ENCODE results near the gene UGT1A9. TPM values are rescaled to one million over a fixed set of nuclear protein-coding genes. Genes with fewer than 3 reads are reported as not detected.

The UGT1A9 gene
- total and polyA plus RNA-seq, 2 of the 13 experiments (the other 11 are each of a cell fraction or from before 2014, with no cell fraction given): 0.07 TPM; not detected in 1

DNA sequence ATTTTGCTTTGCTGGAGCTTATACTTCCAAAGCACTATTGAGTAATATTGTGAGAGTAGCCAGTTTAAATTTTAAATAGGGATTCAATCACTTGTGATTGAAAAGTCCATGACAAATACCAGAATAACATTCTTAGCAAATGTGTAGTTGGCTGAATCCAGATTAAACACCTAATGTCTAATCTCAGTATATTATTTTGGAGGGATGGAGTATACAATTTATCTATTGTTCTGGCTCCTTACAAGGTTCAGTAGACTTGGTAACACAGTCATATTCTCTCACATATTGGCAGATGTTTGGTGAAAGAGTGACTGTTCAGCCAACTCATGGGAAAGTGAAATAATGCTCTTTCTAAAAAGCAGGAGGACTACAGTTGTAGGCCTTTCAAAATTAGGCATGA is 2.2 kb downstream of the UGT1A9 start (continued):
- TF ChIP-seq, protein P1, sequence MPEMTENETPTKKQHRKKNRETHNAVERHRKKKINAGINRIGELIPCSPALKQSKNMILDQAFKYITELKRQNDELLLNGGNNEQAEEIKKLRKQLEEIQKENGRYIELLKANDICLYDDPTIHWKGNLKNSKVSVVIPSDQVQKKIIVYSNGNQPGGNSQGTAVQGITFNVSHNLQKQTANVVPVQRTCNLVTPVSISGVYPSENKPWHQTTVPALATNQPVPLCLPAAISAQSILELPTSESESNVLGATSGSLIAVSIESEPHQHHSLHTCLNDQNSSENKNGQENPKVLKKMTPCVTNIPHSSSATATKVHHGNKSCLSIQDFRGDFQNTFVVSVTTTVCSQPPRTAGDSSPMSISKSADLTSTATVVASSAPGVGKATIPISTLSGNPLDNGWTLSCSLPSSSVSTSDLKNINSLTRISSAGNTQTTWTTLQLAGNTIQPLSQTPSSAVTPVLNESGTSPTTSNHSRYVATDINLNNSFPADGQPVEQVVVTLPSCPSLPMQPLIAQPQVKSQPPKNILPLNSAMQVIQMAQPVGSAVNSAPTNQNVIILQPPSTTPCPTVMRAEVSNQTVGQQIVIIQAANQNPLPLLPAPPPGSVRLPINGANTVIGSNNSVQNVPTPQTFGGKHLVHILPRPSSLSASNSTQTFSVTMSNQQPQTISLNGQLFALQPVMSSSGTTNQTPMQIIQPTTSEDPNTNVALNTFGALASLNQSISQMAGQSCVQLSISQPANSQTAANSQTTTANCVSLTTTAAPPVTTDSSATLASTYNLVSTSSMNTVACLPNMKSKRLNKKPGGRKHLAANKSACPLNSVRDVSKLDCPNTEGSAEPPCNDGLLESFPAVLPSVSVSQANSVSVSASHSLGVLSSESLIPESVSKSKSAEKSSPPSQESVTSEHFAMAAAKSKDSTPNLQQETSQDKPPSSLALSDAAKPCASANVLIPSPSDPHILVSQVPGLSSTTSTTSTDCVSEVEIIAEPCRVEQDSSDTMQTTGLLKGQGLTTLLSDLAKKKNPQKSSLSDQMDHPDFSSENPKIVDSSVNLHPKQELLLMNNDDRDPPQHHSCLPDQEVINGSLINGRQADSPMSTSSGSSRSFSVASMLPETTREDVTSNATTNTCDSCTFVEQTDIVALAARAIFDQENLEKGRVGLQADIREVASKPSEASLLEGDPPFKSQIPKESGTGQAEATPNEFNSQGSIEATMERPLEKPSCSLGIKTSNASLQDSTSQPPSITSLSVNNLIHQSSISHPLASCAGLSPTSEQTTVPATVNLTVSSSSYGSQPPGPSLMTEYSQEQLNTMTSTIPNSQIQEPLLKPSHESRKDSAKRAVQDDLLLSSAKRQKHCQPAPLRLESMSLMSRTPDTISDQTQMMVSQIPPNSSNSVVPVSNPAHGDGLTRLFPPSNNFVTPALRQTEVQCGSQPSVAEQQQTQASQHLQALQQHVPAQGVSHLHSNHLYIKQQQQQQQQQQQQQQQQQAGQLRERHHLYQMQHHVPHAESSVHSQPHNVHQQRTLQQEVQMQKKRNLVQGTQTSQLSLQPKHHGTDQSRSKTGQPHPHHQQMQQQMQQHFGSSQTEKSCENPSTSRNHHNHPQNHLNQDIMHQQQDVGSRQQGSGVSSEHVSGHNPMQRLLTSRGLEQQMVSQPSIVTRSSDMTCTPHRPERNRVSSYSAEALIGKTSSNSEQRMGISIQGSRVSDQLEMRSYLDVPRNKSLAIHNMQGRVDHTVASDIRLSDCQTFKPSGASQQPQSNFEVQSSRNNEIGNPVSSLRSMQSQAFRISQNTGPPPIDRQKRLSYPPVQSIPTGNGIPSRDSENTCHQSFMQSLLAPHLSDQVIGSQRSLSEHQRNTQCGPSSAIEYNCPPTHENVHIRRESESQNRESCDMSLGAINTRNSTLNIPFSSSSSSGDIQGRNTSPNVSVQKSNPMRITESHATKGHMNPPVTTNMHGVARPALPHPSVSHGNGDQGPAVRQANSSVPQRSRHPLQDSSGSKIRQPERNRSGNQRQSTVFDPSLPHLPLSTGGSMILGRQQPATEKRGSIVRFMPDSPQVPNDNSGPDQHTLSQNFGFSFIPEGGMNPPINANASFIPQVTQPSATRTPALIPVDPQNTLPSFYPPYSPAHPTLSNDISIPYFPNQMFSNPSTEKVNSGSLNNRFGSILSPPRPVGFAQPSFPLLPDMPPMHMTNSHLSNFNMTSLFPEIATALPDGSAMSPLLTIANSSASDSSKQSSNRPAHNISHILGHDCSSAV (CRISPR knock-in tag; IDR thresholded peaks at IDR 0.05; ENCODE audit: borderline replicate concordance): no peak
- TF ChIP-seq GABPB1 (CRISPR knock-in tag; IDR thresholded peaks at IDR 0.05) (no peak), ZSCAN20 (CRISPR knock-in tag; IDR thresholded peaks at IDR 0.05; ENCODE audit: borderline replicate concordance) (no peak), RBAK (CRISPR knock-in tag; IDR thresholded peaks at IDR 0.05) (no peak), NFRKB (IDR thresholded peaks at IDR 0.05) (no peak), ZNF75D (CRISPR knock-in tag; IDR thresholded peaks at IDR 0.05; ENCODE audit: borderline replicate concordance) (no peak), TEAD3 (CRISPR knock-in tag; optimal IDR thresholded peaks at IDR 0.05; ENCODE audit: borderline replicate concordance) (no peak), NFIB (CRISPR knock-in tag; IDR thresholded peaks at IDR 0.05; ENCODE audit: borderline replicate concordance) (no peak), ZFP37 (CRISPR knock-in tag; IDR thresholded peaks at IDR 0.05; ENCODE audit: borderline replicate concordance) (no peak), TFE3 (CRISPR knock-in tag; IDR thresholded peaks at IDR 0.05) (no peak), ZNF737 (CRISPR knock-in tag; IDR thresholded peaks at IDR 0.05; ENCODE audit: borderline replicate concordance) (no peak), HNRNPLL (IDR thresholded peaks at IDR 0.05; ENCODE audit: low read depth, low read length, poor library complexity, severe bottlenecking) (no peak)
- TF ChIP-seq, protein P2, sequence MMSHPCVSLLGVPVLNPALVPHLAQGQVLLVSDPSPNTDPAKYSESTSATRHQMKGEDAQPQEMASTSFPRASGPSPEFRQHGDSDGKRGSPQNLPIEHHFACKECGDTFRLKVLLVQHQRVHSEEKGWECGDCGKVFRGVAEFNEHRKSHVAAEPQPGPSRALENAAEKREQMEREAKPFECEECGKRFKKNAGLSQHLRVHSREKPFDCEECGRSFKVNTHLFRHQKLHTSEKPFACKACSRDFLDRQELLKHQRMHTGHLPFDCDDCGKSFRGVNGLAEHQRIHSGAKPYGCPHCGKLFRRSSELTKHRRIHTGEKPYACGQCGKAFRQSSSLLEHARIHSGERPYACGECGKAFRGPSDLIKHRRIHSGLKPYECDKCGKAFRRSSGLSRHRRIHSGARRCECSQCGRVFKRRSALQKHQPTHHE (CRISPR knock-in tag; IDR thresholded peaks at IDR 0.05; ENCODE audit: borderline replicate concordance): no peak
